ENCODE data around the gene DYNC1H1.

Gene DYNC1H1

GRCh38 chr14:101964297-101965180 is at the start of gene DYNC1H1:
DYNC1H1 (plus strand) TSS chr14:101964573; CDS start chr14:101964692, 119 bp downstream.
- peak; percentile 95 for DNase-seq (ENCODE audit: low spot score)

GRCh38 chr14:101915871-101916815 is 48.2 kb upstream of the DYNC1H1 start:
- no peak for DNase-seq (ENCODE audit: low spot score)

GRCh38 chr14:101916816-101917412 is 47.5 kb upstream of the DYNC1H1 start:
- DNase-seq (ENCODE audit: low spot score) = no peak

- no peak for DNase-seq (ENCODE audit: low spot score)
These were observed 46.9 kb upstream of the DYNC1H1 start for GRCh38 chr14:101917413-101918017.

- DNase-seq (ENCODE audit: low spot score) = no peak
These were observed 46.0 kb upstream of the DYNC1H1 start for GRCh38 chr14:101918065-101918989.

- peak; percentile 31 for DNase-seq (ENCODE audit: low spot score)
These were observed 44.1 kb upstream of the DYNC1H1 start for GRCh38 chr14:101920271-101920670.

GRCh38 chr14:101922866-101923265 is 41.5 kb upstream of the DYNC1H1 start:
- DNase-seq (ENCODE audit: low spot score) = no peak

GRCh38 chr14:101925152-101925551 is 39.2 kb upstream of the DYNC1H1 start:
- DNase-seq (ENCODE audit: low spot score) = no peak

- DNase-seq (ENCODE audit: low spot score) = no peak
These were observed 38.3 kb upstream of the DYNC1H1 start for GRCh38 chr14:101926085-101926484.

GRCh38 chr14:101926620-101927019 is 37.8 kb upstream of the DYNC1H1 start:
- no peak for DNase-seq (ENCODE audit: low spot score)

- DNase-seq (ENCODE audit: low spot score) = no peak
These were observed 36.5 kb upstream of the DYNC1H1 start for GRCh38 chr14:101927859-101928258.

GRCh38 chr14:101928415-101928841 is 35.9 kb upstream of the DYNC1H1 start:
- DNase-seq (ENCODE audit: low spot score) = no peak

GRCh38 chr14:101929096-101929495 is 35.3 kb upstream of the DYNC1H1 start:
- no peak for DNase-seq (ENCODE audit: low spot score)

GRCh38 chr14:101929946-101930345 is 34.4 kb upstream of the DYNC1H1 start:
- no peak for DNase-seq (ENCODE audit: low spot score)

GRCh38 chr14:101932673-101933072 is 31.7 kb upstream of the DYNC1H1 start:
- DNase-seq (ENCODE audit: low spot score) = no peak

GRCh38 chr14:101933209-101933608 is 31.2 kb upstream of the DYNC1H1 start:
- no peak for DNase-seq (ENCODE audit: low spot score)

GRCh38 chr14:101934601-101935150 is 29.7 kb upstream of the DYNC1H1 start:
- DNase-seq (ENCODE audit: low spot score) = no peak

GRCh38 chr14:101937926-101938767 is 26.2 kb upstream of the DYNC1H1 start:
- DNase-seq (ENCODE audit: low spot score) = no peak

- no peak for DNase-seq (ENCODE audit: low spot score)
These were observed 24.7 kb upstream of the DYNC1H1 start for GRCh38 chr14:101939646-101940170.
